Neural progenitor cell (in vitro differentiated cells): ENCODE results near the gene DCAF10. TPM values are rescaled to one million over a fixed set of nuclear protein-coding genes. Genes with fewer than 3 reads are reported as not detected.
"Not testable (repeated sequence)": the region's sequence is repeated elsewhere in the genome, so short reads cannot be mapped to it uniquely, and the experiment has no call there.

Experiments
- DNase-seq: peaks from one replicate; pipeline ENCODE4 v3.0.0-alpha.2; 2016; ENCODE audit warnings: low spot score
- H2AFZ ChIP-seq: fragments of 200-600 bp; sonication (generic); replicated peaks from 2 replicates; pipeline ENCODE4 v1.6.1; 2016; ENCODE audit warnings: antibody characterized with exemption
- H3F3A ChIP-seq: fragments of 200-600 bp; sonication (generic); 2 replicates; pipeline ENCODE4 v1.6.1; 2016; ENCODE audit warnings: antibody characterized with exemption, low read depth
- H3K27ac ChIP-seq: fragments of 200-600 bp; sonication (generic); 2 replicates; pipeline ENCODE4 v1.5.1; 2016; ENCODE audit warnings: mild to moderate bottlenecking
- H3K27me3 ChIP-seq: fragments of 200-600 bp; sonication (generic); 2 replicates; pipeline ENCODE4 v1.6.1; 2016; ENCODE audit warnings: mild to moderate bottlenecking, moderate library complexity
- H3K36me3 ChIP-seq: fragments of 200-600 bp; sonication (generic); 2 replicates; pipeline ENCODE4 v1.5.1; 2016
- H3K4me1 ChIP-seq: fragments of 200-600 bp; sonication (generic); 2 replicates; pipeline ENCODE4 v1.6.1; 2016; ENCODE audit warnings: mixed run types
- H3K4me2 ChIP-seq: fragments of 200-600 bp; sonication (generic); 2 replicates; pipeline ENCODE4 v1.6.1; 2016
- H3K4me3 ChIP-seq: fragments of 200-600 bp; sonication (generic); 2 replicates; pipeline ENCODE4 v1.5.1; 2016
- H3K79me2 ChIP-seq: fragments of 200-600 bp; sonication (generic); 2 replicates; pipeline ENCODE4 v1.6.1; 2016; ENCODE audit warnings: low read depth
- H3K9ac ChIP-seq: fragments of 200-600 bp; sonication (generic); 2 replicates; pipeline ENCODE4 v1.6.1; 2016
- H3K9me3 ChIP-seq: fragments of 200-600 bp; sonication (generic); 2 replicates; pipeline ENCODE4 v1.5.1; 2016; ENCODE audit warnings: low read depth
- H4K20me1 ChIP-seq: fragments of 200-600 bp; sonication (generic); 2 replicates; pipeline ENCODE4 v1.6.1; 2016; ENCODE audit warnings: low read depth
- H3K27ac Mint-ChIP-seq: 3 replicates; pipeline ENCODE4 v1.8.0; 2021; ENCODE audit warnings: mixed read lengths
- H3K27me3 Mint-ChIP-seq: 2 replicates; pipeline ENCODE4 v1.8.0; 2022; ENCODE audit warnings: low read depth, mild to moderate bottlenecking, inconsistent platforms, moderate library complexity, mixed read lengths; ENCODE audit not compliant: insufficient read depth
- H3K36me3 Mint-ChIP-seq: 3 replicates; pipeline ENCODE4 v1.8.0; 2021; ENCODE audit warnings: mixed read lengths
- H3K4me1 Mint-ChIP-seq: 3 replicates; pipeline ENCODE4 v1.8.0; 2021; ENCODE audit warnings: mixed read lengths
- H3K4me3 Mint-ChIP-seq: 3 replicates; pipeline ENCODE4 v1.8.0; 2021; ENCODE audit warnings: mild to moderate bottlenecking, moderate library complexity, mixed read lengths
- H3K9me3 Mint-ChIP-seq: 3 replicates; pipeline ENCODE4 v1.8.0; 2020; ENCODE audit warnings: mixed read lengths
- CTCF ChIP-seq: fragments of 200-600 bp; sonication (generic); IDR thresholded peaks from 2 replicates; pipeline ENCODE4 v1.5.1; 2017; ENCODE audit warnings: antibody characterized with exemption, mild to moderate bottlenecking
- EZH2 ChIP-seq: fragments of 200-600 bp; sonication (generic); IDR thresholded peaks from 2 replicates; pipeline ENCODE4 v1.6.1; 2017; ENCODE audit warnings: antibody characterized with exemption, mild to moderate bottlenecking, moderate library complexity
- EZH2phosphoT487 ChIP-seq: fragments of 200-600 bp; sonication (generic); IDR thresholded peaks from 2 replicates; pipeline ENCODE4 v1.6.1; 2017; ENCODE audit warnings: antibody characterized with exemption
- total RNA-seq: library from RNA; depleted of rRNA; stranded (reverse); fragments of >200 nt; gene quantifications from 2 replicates; pipeline ENCODE4 v1.2.3, GENCODE V29; 2015; ENCODE audit warnings: low replicate concordance

The DCAF10 gene
- total RNA-seq, 1 donor from 2014 or later: 15.8 TPM

- Mint-ChIP-seq H3K27me3 (peaks cover 7% of the 10 kb centered on the region), H3K4me1 (peaks cover 10% of the 10 kb centered on the region), H3K36me3 (no peaks in the 10 kb centered on the region), H3K4me3 (no peak overlapping the region), H3K9me3 (no peaks in the 10 kb centered on the region), H3K27ac (no peak overlapping the region)
- no peaks in the 10 kb centered on the region for H3K9me3 ChIP-seq
- no peak overlapping the region for H3K27ac ChIP-seq
- H4K20me1 ChIP-seq: no peaks in the 10 kb centered on the region
- H3K27me3 ChIP-seq: peaks cover 9% of the 10 kb centered on the region
- H3K4me3 ChIP-seq: no peak overlapping the region
- H3K4me2 ChIP-seq: no peak overlapping the region
- peaks cover 9% of the 10 kb centered on the region for H3K4me1 ChIP-seq
- TF ChIP-seq CTCF (no peak), EZH2phosphoT487 (no peak), EZH2 (no peak)
- H3F3A ChIP-seq: peaks cover 9% of the 10 kb centered on the region
- no peak overlapping the region for H3K9ac ChIP-seq
- DNase-seq: no peak
- no peaks in the 10 kb centered on the region for H3K79me2 ChIP-seq
- H3K36me3 ChIP-seq: no peaks in the 10 kb centered on the region
- no peak overlapping the region for H2AFZ ChIP-seq
Observed at GRCh38 chr9:37909326-37909725, 108.7 kb downstream of the DCAF10 start.

GRCh38 chr9:37909836-37910235 is 109.2 kb downstream of the DCAF10 start:
- H4K20me1 ChIP-seq, DNase-seq, H3K36me3 Mint-ChIP-seq, H3K4me3 Mint-ChIP-seq, H3K27ac Mint-ChIP-seq, H3K9me3 ChIP-seq, H3K27me3 Mint-ChIP-seq, H3K4me1 Mint-ChIP-seq, H2AFZ ChIP-seq, H3K4me2 ChIP-seq, H3K9ac ChIP-seq, H3K4me3 ChIP-seq, H3K27ac ChIP-seq, H3F3A ChIP-seq, H3K79me2 ChIP-seq, H3K27me3 ChIP-seq, H3K9me3 Mint-ChIP-seq, H3K4me1 ChIP-seq, H3K36me3 ChIP-seq: not testable (repeated sequence)

GRCh38 chr9:37910271-37910670 is 109.7 kb downstream of the DCAF10 start:
- Histone ChIP-seq H3K9ac (no peak overlapping the region), H4K20me1 (no peaks in the 10 kb centered on the region), H3K4me3 (no peak overlapping the region), H3K4me1 (no peaks in the 10 kb centered on the region), H3K9me3 (no peaks in the 10 kb centered on the region), H3K79me2 (no peaks in the 10 kb centered on the region), H3K27me3 (peaks cover 2% of the 10 kb centered on the region), H3K27ac (no peak overlapping the region), H3K36me3 (no peaks in the 10 kb centered on the region), H3F3A (no peaks in the 10 kb centered on the region), H3K4me2 (no peak overlapping the region), H2AFZ (no peak overlapping the region)
- no peak for DNase-seq
- Mint-ChIP-seq H3K9me3 (no peaks in the 10 kb centered on the region), H3K27me3 (peaks cover 3% of the 10 kb centered on the region), H3K27ac (no peak overlapping the region), H3K4me3 (no peak overlapping the region), H3K4me1 (peaks cover 5% of the 10 kb centered on the region), H3K36me3 (no peaks in the 10 kb centered on the region)
- no peak for TF ChIP-seq EZH2phosphoT487
- no peak for TF ChIP-seq CTCF
- no peak for TF ChIP-seq EZH2

- Histone ChIP-seq H3K27me3 (no peaks in the 10 kb centered on the region), H2AFZ (peak overlapping the region; percentile 76), H4K20me1 (no peaks in the 10 kb centered on the region), H3K9me3 (no peaks in the 10 kb centered on the region), H3K79me2 (no peaks in the 10 kb centered on the region), H3K4me2 (no peak overlapping the region), H3F3A (no peaks in the 10 kb centered on the region), H3K4me3 (no peak overlapping the region), H3K4me1 (no peaks in the 10 kb centered on the region), H3K27ac (no peak overlapping the region), H3K9ac (no peak overlapping the region), H3K36me3 (no peaks in the 10 kb centered on the region)
- Mint-ChIP-seq H3K4me1 (peaks cover 5% of the 10 kb centered on the region), H3K27me3 (peaks cover 3% of the 10 kb centered on the region), H3K36me3 (no peaks in the 10 kb centered on the region), H3K4me3 (no peak overlapping the region), H3K27ac (no peak overlapping the region), H3K9me3 (no peaks in the 10 kb centered on the region)
- TF ChIP-seq EZH2 (no peak), EZH2phosphoT487 (no peak), CTCF (no peak)
- no peak for DNase-seq
Observed at GRCh38 chr9:37911271-37911681, 110.7 kb downstream of the DCAF10 start.
